Endothelial cell (in vitro differentiated cells): ENCODE measurements around the gene ZNF100. TPM values are rescaled to one million over a fixed set of nuclear protein-coding genes. Genes with fewer than 3 reads are reported as not detected.

Source experiments
- total RNA-seq: library from RNA; stranded (reverse); fragmentation: NEBNext Ultra II Directional; extraction: Animal tissue kit (Norgen Biotek cat#: 25700); gene quantifications from one replicate; pipeline ENCODE4 v1.2.1, GENCODE V29; 2021; ENCODE audit not compliant: unreplicated experiment

ZNF100 gene
- total RNA-seq, 1 donor from 2014 or later = 18.2 TPM

Other genes with a start within 250 kb of the ZNF100 start
- gene ZNF43, start 68.6 kb upstream of the ZNF100 start, total RNA-seq = 35.5 TPM
- gene ZNF208, start 243.4 kb upstream of the ZNF100 start, total RNA-seq = 1.7 TPM